ENCODE measurements around the gene CTXND2. TPM values are rescaled to one million over a fixed set of nuclear protein-coding genes. Genes with fewer than 3 reads are reported as not detected.
"Not testable (repeated sequence)": the region's sequence is repeated elsewhere in the genome, so short reads cannot be mapped to it uniquely, and the experiment has no call there.

Gene CTXND2
- total RNA-seq (2013) = not detected
- polyA plus RNA-seq = not detected
- polyA minus RNA-seq = not detected in 2 replicates
- total RNA-seq = 0 to 0.12 (median 0) reads per million in 11 experiments

- no peaks in the 10 kb centered on the region for H3K9me3 ChIP-seq (replicated peaks in 1 of 2; ENCODE audit: control insufficient read depth in 1 of 2, insufficient read depth in 1 of 2, low read length in 2 of 2)
- H3K27me3 ChIP-seq (ENCODE audit: control insufficient read depth in 2 of 2, insufficient read depth in 2 of 2, low read length in 2 of 2) = no peaks in the 10 kb centered on the region
- TF ChIP-seq CTCF (IDR thresholded peaks at IDR 0.05) = no peak
- no peak within 1 kb of the TSS for H3K4me3 Mint-ChIP-seq
- WGBS (ENCODE audit: insufficient coverage) = 100% methylated on average over 1 of the region's 3 CpGs
- DNase-seq = no peak
- H3K27ac Mint-ChIP-seq = peak within 1 kb of the TSS in 1 of 7 donors; percentile 46
- H3K4me1 ChIP-seq (ENCODE audit: control insufficient read depth in 1 of 2, insufficient read depth in 2 of 2, low read length in 2 of 2) = peaks cover 0 to 2% of the 10 kb centered on the region in 2 donors
- H3K27ac ChIP-seq (ENCODE audit: low read depth in 1 of 2, low read length in 2 of 2) = no peak within 1 kb of the TSS
- no peak within 1 kb of the TSS for H3K4me2 ChIP-seq (replicated peaks; ENCODE audit: extremely low read depth, low read length, poor library complexity, severe bottlenecking)
- H3K4me1 Mint-ChIP-seq = peaks cover 17% of the 10 kb centered on the region
- no peak within 1 kb of the TSS for H3K9ac ChIP-seq (ENCODE audit: insufficient read depth, low read length, poor library complexity, severe bottlenecking)
- intact Hi-C loops (cut with micrococcal nuclease) = no loop called here
- H3K4me3 ChIP-seq (replicated peaks in 1 of 3; ENCODE audit: low read depth in 2 of 3, low read length in 3 of 3) = no peak within 1 kb of the TSS
- H3K9me3 Mint-ChIP-seq = peaks cover 0 to 2% (median 0%) of the 10 kb centered on the region in 7 donors
- H3K27me3 Mint-ChIP-seq (ENCODE audit: low read depth in 3 of 3) = peaks cover 2 to 5% (median 3%) of the 10 kb centered on the region in 3 donors
- no peaks in the 10 kb centered on the region for H3K36me3 ChIP-seq (replicated peaks in 1 of 2; ENCODE audit: control insufficient read depth in 1 of 2, insufficient read depth in 2 of 2, low read length in 2 of 2)
- no peaks in the 10 kb centered on the region for H4K20me1 ChIP-seq (ENCODE audit: insufficient read depth, low read length)
- H3K36me3 Mint-ChIP-seq = no peaks in the 10 kb centered on the region
- no peaks in the 10 kb centered on the region for H3K79me2 ChIP-seq (ENCODE audit: insufficient read depth, low read length)
- no peak within 1 kb of the TSS for H2AFZ ChIP-seq (ENCODE audit: insufficient read depth, low read depth, low read length, poor library complexity, severe bottlenecking)
Observed at GRCh38 chr1:150887018-150887417, at the start of gene CTXND2. Gene CTXND2 (plus strand): TSS chr1:150887136. CDS start chr1:150912315, 25,179 bp downstream.

- not testable (repeated sequence) for H3K4me3 Mint-ChIP-seq; H3K9me3 Mint-ChIP-seq; H3K4me3 ChIP-seq (replicated peaks in 1 of 3; ENCODE audit: low read depth in 2 of 3, low read length in 3 of 3); H3K4me2 ChIP-seq (replicated peaks; ENCODE audit: extremely low read depth, low read length, poor library complexity, severe bottlenecking); H3K27ac ChIP-seq (ENCODE audit: low read depth in 1 of 2, low read length in 2 of 2); H3K27me3 Mint-ChIP-seq (ENCODE audit: low read depth in 3 of 3); H3K27me3 ChIP-seq (ENCODE audit: control insufficient read depth in 2 of 2, insufficient read depth in 2 of 2, low read length in 2 of 2); H3K9ac ChIP-seq (ENCODE audit: insufficient read depth, low read length, poor library complexity, severe bottlenecking); H3K9me3 ChIP-seq (replicated peaks in 1 of 2; ENCODE audit: control insufficient read depth in 1 of 2, insufficient read depth in 1 of 2, low read length in 2 of 2); DNase-seq; H4K20me1 ChIP-seq (ENCODE audit: insufficient read depth, low read length); H2AFZ ChIP-seq (ENCODE audit: insufficient read depth, low read depth, low read length, poor library complexity, severe bottlenecking)
- Mint-ChIP-seq H3K36me3 (peaks cover 43 to 59% of the 10 kb centered on the region in 2 donors), H3K27ac (peak overlapping the region in 1 of 7 donors; percentile 51), H3K4me1 (peaks cover 33% of the 10 kb centered on the region)
- intact Hi-C loops (cut with micrococcal nuclease) = loop anchor here in 1 of 2 donors (2.0 kb wide), 1 partner anchor 82 kb away; no protein-coding TSS in a partner anchor
- H3K79me2 ChIP-seq (ENCODE audit: insufficient read depth, low read length) = peaks cover 58% of the 10 kb centered on the region
- peaks cover 29 to 31% of the 10 kb centered on the region in 2 donors for H3K4me1 ChIP-seq (ENCODE audit: control insufficient read depth in 1 of 2, insufficient read depth in 2 of 2, low read length in 2 of 2)
- peaks cover 49 to 64% of the 10 kb centered on the region in 2 donors for H3K36me3 ChIP-seq (replicated peaks in 1 of 2; ENCODE audit: control insufficient read depth in 1 of 2, insufficient read depth in 2 of 2, low read length in 2 of 2)
- 93% methylated on average over 3 of the region's 11 CpGs for WGBS (ENCODE audit: insufficient coverage)
Observed at GRCh38 chr1:150840850-150841249, 46.1 kb upstream of the CTXND2 start.
